ENCODE results near the gene CAV2.

DNA sequence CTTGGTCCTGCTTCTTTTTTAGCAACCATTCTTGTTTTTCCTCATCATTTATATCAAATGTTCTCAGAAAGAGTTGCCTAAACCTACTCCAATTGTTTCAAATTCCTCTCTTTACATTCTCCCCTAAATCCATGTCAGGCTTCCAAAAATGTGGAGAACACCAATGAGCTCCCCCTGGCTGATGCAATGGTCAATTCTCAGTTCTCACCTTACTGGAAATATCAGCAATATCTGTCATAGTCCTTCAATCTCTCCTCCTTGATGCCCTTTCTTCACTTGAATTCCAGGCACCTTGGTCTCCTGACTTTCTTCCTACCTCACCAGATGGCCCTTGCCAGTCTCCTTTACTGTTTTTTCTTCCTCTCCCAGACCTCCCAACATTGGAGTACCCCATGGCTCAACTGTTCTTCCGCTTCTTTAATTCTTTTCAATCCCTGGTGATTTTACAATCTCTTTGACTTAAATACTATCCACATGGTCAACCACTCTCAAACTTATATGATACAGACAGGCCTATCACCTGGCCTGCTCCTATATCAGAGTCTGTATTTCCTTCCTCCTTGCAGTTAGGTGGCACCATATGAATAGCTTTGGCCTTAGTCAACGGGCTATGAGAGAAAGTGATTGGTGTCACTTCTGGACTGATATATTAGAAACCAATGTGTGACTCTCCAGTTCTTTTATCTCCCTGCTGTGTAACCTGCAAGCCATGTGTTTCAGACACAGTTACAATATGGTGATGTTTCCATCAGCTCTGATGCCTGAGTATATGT, 47.4 kb upstream of the CAV2 start:
- TF ChIP-seq CTCF (IDR thresholded peaks at IDR 0.05; ENCODE audit: low read length) (no peak), EZH2 (optimal IDR thresholded peaks at IDR 0.05; ENCODE audit: low read depth, low read length) (no peak), EZH2phosphoT487 (IDR thresholded peaks at IDR 0.05; ENCODE audit: low read length) (no peak)
